ENCODE results near the gene GPC5.
"Not testable (repeated sequence)": the region's sequence is repeated elsewhere in the genome, so short reads cannot be mapped to it uniquely, and the experiment has no call there.

GRCh38 chr13:92539148-92539547 is 1140.7 kb downstream of the GPC5 start:
- TF ChIP-seq, protein P1, sequence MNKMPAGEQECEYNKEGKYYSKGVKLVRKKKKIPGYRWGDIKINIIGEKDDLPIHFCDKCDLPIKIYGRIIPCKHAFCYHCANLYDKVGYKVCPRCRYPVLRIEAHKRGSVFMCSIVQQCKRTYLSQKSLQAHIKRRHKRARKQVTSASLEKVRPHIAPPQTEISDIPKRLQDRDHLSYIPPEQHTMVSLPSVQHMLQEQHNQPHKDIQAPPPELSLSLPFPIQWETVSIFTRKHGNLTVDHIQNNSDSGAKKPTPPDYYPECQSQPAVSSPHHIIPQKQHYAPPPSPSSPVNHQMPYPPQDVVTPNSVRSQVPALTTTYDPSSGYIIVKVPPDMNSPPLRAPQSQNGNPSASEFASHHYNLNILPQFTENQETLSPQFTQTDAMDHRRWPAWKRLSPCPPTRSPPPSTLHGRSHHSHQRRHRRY (tag by site-specific recombination; IDR thresholded peaks at IDR 0.05) = not testable (repeated sequence)
- TF ChIP-seq, protein P2, sequence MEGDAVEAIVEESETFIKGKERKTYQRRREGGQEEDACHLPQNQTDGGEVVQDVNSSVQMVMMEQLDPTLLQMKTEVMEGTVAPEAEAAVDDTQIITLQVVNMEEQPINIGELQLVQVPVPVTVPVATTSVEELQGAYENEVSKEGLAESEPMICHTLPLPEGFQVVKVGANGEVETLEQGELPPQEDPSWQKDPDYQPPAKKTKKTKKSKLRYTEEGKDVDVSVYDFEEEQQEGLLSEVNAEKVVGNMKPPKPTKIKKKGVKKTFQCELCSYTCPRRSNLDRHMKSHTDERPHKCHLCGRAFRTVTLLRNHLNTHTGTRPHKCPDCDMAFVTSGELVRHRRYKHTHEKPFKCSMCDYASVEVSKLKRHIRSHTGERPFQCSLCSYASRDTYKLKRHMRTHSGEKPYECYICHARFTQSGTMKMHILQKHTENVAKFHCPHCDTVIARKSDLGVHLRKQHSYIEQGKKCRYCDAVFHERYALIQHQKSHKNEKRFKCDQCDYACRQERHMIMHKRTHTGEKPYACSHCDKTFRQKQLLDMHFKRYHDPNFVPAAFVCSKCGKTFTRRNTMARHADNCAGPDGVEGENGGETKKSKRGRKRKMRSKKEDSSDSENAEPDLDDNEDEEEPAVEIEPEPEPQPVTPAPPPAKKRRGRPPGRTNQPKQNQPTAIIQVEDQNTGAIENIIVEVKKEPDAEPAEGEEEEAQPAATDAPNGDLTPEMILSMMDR (tag by site-specific recombination; IDR thresholded peaks at IDR 0.05) = not testable (repeated sequence)
- TF ChIP-seq KLF9 (tag by site-specific recombination; IDR thresholded peaks at IDR 0.05; ENCODE audit: low read depth); ZNF311 (tag by site-specific recombination; IDR thresholded peaks at IDR 0.05; ENCODE audit: borderline replicate concordance); ZNF174 (tag by site-specific recombination; IDR thresholded peaks at IDR 0.05); SP2 (tag by site-specific recombination; IDR thresholded peaks at IDR 0.05); MEIS1 (CRISPR knock-in tag; IDR thresholded peaks at IDR 0.05; ENCODE audit: borderline replicate concordance); ELK4 (IDR thresholded peaks at IDR 0.05; ENCODE audit: borderline replicate concordance, low read depth, low read length); TCF7L2 (IDR thresholded peaks at IDR 0.05; ENCODE audit: borderline replicate concordance, low read depth, low read length); REPIN1 (tag by site-specific recombination; IDR thresholded peaks at IDR 0.05; ENCODE audit: low read depth): not testable (repeated sequence)

Data from HEK293 (cell line).